IMR-90 (cell line): ENCODE results near the gene CCDC88C. TPM values are rescaled to one million over a fixed set of nuclear protein-coding genes. Genes with fewer than 3 reads are reported as not detected.

Experiments used
- ATAC-seq: fragments of 200-7000 bp; cut with Tn5 transposase; 2 replicates; pipeline ENCODE4 v1.9.1; 2020; ENCODE audit warnings: low read depth, mild to moderate bottlenecking, moderate library complexity
- BruUV-seq: library from RNA; stranded (reverse); fragments of 400-500 nt; replicated peaks from 2 replicates; lab custom pipeline; 2021; lab: Mats Ljungman, UMichigan
- CTCF ChIA-PET: fragments of 300-600 bp; formaldehyde crosslinking; extraction: SDS; loops from one replicate; lab custom pipeline; 2021; ENCODE audit warnings: antibody characterized with exemption; lab: Yijun Ruan, JAX
- POLR2A ChIA-PET: fragments of 300-600 bp; sonication (Branson Sonifier 250); formaldehyde crosslinking; loops from one replicate; lab custom pipeline; 2022; ENCODE audit warnings: antibody characterized with exemption; ENCODE audit not compliant: unreplicated experiment; lab: Charles Lee
- DNase-seq: peaks from one replicate; pipeline ENCODE4 v3.0.0; 2013
- H2AFZ ChIP-seq: replicated peaks from 2 replicates; pipeline ENCODE3; 2013; ENCODE audit warnings: low read length, mild to moderate bottlenecking; ENCODE audit not compliant: poor library complexity
- H2AK5ac ChIP-seq: 2 replicates; pipeline ENCODE4 v1.6.1; 2013; ENCODE audit warnings: low read depth, low read length, inconsistent platforms
- H2AK9ac ChIP-seq: replicated peaks from 2 replicates; pipeline ENCODE3; 2013; ENCODE audit warnings: mild to moderate bottlenecking, low read depth, low read length, moderate library complexity; ENCODE audit not compliant: poor library complexity
- H2BK120ac ChIP-seq: 2 replicates; pipeline ENCODE4 v1.6.1; 2013; ENCODE audit warnings: low read depth, low read length, inconsistent platforms
- H2BK15ac ChIP-seq: 3 replicates; pipeline ENCODE4 v1.6.1; 2013; ENCODE audit warnings: low read depth, low read length, inconsistent platforms
- H2BK20ac ChIP-seq: 2 replicates; pipeline ENCODE4 v1.6.1; 2013; ENCODE audit warnings: low read depth, mild to moderate bottlenecking, inconsistent platforms, low read length, moderate library complexity
- H2BK5ac ChIP-seq: 2 replicates; pipeline ENCODE4 v1.6.1; 2013; ENCODE audit warnings: mild to moderate bottlenecking, low read depth, low read length, inconsistent platforms; ENCODE audit not compliant: poor library complexity, severe bottlenecking
- H3K14ac ChIP-seq: replicated peaks from 2 replicates; pipeline ENCODE4 v1.6.1; 2013; ENCODE audit warnings: low read depth, low read length, inconsistent platforms
- H3K18ac ChIP-seq: 2 replicates; pipeline ENCODE4 v1.6.1; 2013; ENCODE audit warnings: low read depth, low read length, control low read depth
- H3K23ac ChIP-seq: 2 replicates; pipeline ENCODE4 v1.6.1; 2013; ENCODE audit warnings: low read depth, low read length, inconsistent platforms
- H3K27ac ChIP-seq: 2 replicates; pipeline ENCODE4 v1.5.1; 2013; ENCODE audit warnings: mild to moderate bottlenecking, control low read depth, low read length; ENCODE audit not compliant: insufficient read depth
- H3K27me3 ChIP-seq: 2 replicates; pipeline ENCODE4 v1.6.1; 2013; ENCODE audit warnings: low read length; ENCODE audit not compliant: control insufficient read depth, insufficient read depth
- H3K36me3 ChIP-seq: 2 replicates; pipeline ENCODE4 v1.6.1; 2013; ENCODE audit warnings: low read length, mixed read lengths; ENCODE audit not compliant: control insufficient read depth, insufficient read depth
- H3K4ac ChIP-seq: 2 replicates; pipeline ENCODE4 v1.6.1; 2013; ENCODE audit warnings: low read depth, low read length, inconsistent platforms
- H3K4me1 ChIP-seq: 2 replicates; pipeline ENCODE4 v1.6.1; 2013; ENCODE audit warnings: low read length, mixed read lengths; ENCODE audit not compliant: control insufficient read depth, insufficient read depth
- H3K4me2 ChIP-seq: 2 replicates; pipeline ENCODE4 v1.6.1; 2013; ENCODE audit warnings: low read depth, mild to moderate bottlenecking, control low read depth, low read length, moderate library complexity
- H3K4me3 ChIP-seq: 2 replicates; pipeline ENCODE4 v1.5.1; 2013; ENCODE audit warnings: low read depth, mild to moderate bottlenecking, control low read depth, low read length, moderate library complexity; ENCODE audit not compliant: insufficient read depth
- H3K56ac ChIP-seq: 2 replicates; pipeline ENCODE4 v1.6.1; 2013; ENCODE audit warnings: low read length, inconsistent platforms; ENCODE audit not compliant: insufficient read depth; ENCODE audit errors: extremely low read depth
- H3K79me1 ChIP-seq, 2 experiments: 2 replicates each; pipeline ENCODE4 v1.6.1; 2013; ENCODE audit warnings: low read length in 2 of 2, inconsistent platforms in 1 of 2, low read depth in 1 of 2
- H3K9ac ChIP-seq: 2 replicates; pipeline ENCODE4 v1.6.1; 2013; ENCODE audit warnings: low read depth, low read length, control low read depth
- H3K9me1 ChIP-seq: 2 replicates; pipeline ENCODE4 v1.6.1; 2013; ENCODE audit warnings: low read length, inconsistent platforms; ENCODE audit not compliant: insufficient read depth
- H3K9me3 ChIP-seq: 2 replicates; pipeline ENCODE4 v1.6.1; 2013; ENCODE audit warnings: low read length; ENCODE audit not compliant: control insufficient read depth, insufficient read depth
- H4K20me1 ChIP-seq: 2 replicates; pipeline ENCODE4 v1.6.1; 2013; ENCODE audit warnings: low read length, inconsistent platforms; ENCODE audit not compliant: insufficient read depth
- H4K5ac ChIP-seq: 2 replicates; pipeline ENCODE4 v1.6.1; 2013; ENCODE audit warnings: mild to moderate bottlenecking, low read depth, low read length, control low read depth
- H4K8ac ChIP-seq, 2 experiments: 2 replicates each; pipeline ENCODE4 v1.6.1; 2013; ENCODE audit warnings: low read depth in 2 of 2, low read length in 2 of 2, control low read depth in 1 of 2, inconsistent platforms in 1 of 2
- H4K91ac ChIP-seq: 2 replicates; pipeline ENCODE4 v1.6.1; 2013; ENCODE audit warnings: low read depth, low read length, inconsistent platforms; ENCODE audit not compliant: insufficient read depth
- MAFK ChIP-seq: IDR thresholded peaks from 2 replicates; pipeline ENCODE4 v1.6.1; 2012; ENCODE audit warnings: low read depth, low read length, improper control_type of control experiment
- MXI1 ChIP-seq: IDR thresholded peaks from 2 replicates; pipeline ENCODE4 v1.6.1; 2012; ENCODE audit warnings: low read depth, mild to moderate bottlenecking, low read length, moderate library complexity, borderline replicate concordance
- NFE2L2 ChIP-seq: fragments of 150-350 bp; IDR thresholded peaks from 2 replicates; pipeline ENCODE4 v1.6.1; 2016; ENCODE audit warnings: low read depth, mild to moderate bottlenecking, low read length
- POLR2A ChIP-seq: IDR thresholded peaks from 2 replicates; pipeline ENCODE4 v1.6.1; 2012; ENCODE audit warnings: mild to moderate bottlenecking, low read depth, low read length
- RFX5 ChIP-seq: IDR thresholded peaks from 2 replicates; pipeline ENCODE4 v1.8.0; 2012; ENCODE audit warnings: low read depth, mild to moderate bottlenecking, low read length, moderate library complexity
- SMC3 ChIP-seq: fragments of 150-350 bp; IDR thresholded peaks from 2 replicates; pipeline ENCODE4 v1.6.1; 2016; ENCODE audit warnings: low read depth, mild to moderate bottlenecking, antibody characterized with exemption, low read length, moderate library complexity
- WGBS, 2 experiments: methylation state at CpG; one replicate each; pipeline versions ENCODE4 v1.1.5 to v1.1.7; 2013; ENCODE audit warnings: missing lambda C conversion rate in 2 of 2; ENCODE audit not compliant: insufficient read length in 1 of 2; ENCODE audit errors: extremely low coverage in 2 of 2; 5-methylcytosine and 5-hydroxymethylcytosine counted together
- dilution Hi-C: fragments of 300-500 bp; cut with HindIII; formaldehyde crosslinking; loops from one replicate; pipeline ENCODE4 v1.14.3; 2018; ENCODE audit warnings: low sequenced_read_pairs; ENCODE audit not compliant: unreplicated experiment
- in situ Hi-C: fragments of 300-500 bp; cut with MboI; formaldehyde crosslinking; loops from 3 replicates; pipeline ENCODE4 v1.14.3; 2019; ENCODE audit warnings: low sequenced_read_pairs, inconsistent platforms, mixed read lengths
- intact Hi-C: fragments of 100-400 bp; cut with micrococcal nuclease; formaldehyde crosslinking; loops from 2 replicates; pipeline ENCODE4 v1.10.0; 2022
- polyA plus RNA-seq, 3 experiments: library from polyadenylated mRNA; depleted of rRNA; stranded (reverse); fragments of >200 nt; gene quantifications; 2 replicates each; pipeline ENCODE4 v1.2.3, GENCODE V29; 2012; ENCODE audit warnings: low replicate concordance in 1 of 3
- total RNA-seq: library from RNA; depleted of rRNA; stranded (reverse); fragments of >200 nt; gene quantifications from 2 replicates; pipeline ENCODE4 v1.2.3, GENCODE V29; 2012
- TF ChIP-seq, protein P1 (sequence below): fragments of 150-350 bp; IDR thresholded peaks from 2 replicates; pipeline ENCODE4 v1.6.1; 2017; ENCODE audit warnings: mild to moderate bottlenecking, antibody characterized with exemption, low read length, low read depth

Gene CCDC88C
- total and polyA plus RNA-seq, 2 of the 4 experiments (the other 2 are of a cell fraction) = 0.17 to 0.18 TPM

DNA sequence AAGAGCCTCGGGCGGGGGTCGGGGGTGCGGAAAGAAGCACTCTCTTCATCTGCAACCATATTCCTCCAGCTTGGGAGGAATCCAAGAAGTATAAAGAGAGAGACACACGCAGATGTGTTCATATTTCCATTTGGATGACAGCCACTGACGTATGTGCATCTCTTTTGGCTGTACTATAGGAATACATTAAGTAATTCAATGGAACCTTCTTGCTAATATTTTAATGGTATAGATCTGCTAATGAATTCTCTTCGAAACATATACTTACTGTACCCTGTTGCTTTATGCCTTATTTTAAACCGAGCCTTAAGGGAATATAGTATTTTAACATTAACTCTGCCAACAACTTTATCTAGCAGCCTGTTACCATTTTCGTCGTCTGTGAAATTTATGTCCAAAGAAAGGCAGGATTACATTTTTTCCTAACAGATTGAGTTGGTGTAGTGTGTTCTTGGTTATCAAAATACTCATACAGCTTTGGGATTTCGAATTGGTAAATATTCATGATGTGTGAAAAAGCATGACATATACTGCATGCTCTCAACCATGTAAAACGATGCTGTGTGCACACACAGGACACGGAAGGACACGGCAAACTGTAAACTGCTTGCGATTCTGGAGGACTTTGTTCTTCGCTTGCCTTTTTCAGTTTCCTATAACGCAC lies 84.5 kb downstream of the CCDC88C start:
- Histone ChIP-seq H2AK5ac (no peak overlapping the region), H3K36me3 (no peaks in the 10 kb centered on the region), H4K5ac (no peak overlapping the region), H2BK5ac (no peak overlapping the region), H3K18ac (no peak overlapping the region), H4K8ac (no peak overlapping the region), H3K23ac (no peak overlapping the region), H3K56ac (no peak overlapping the region), H2AK9ac (no peak overlapping the region), H3K27ac (no peak overlapping the region), H3K4me1 (no peaks in the 10 kb centered on the region), H3K9me3 (no peaks in the 10 kb centered on the region), H2BK15ac (no peak overlapping the region), H3K79me1 (no peaks in the 10 kb centered on the region), H4K91ac (no peak overlapping the region), H3K27me3 (peaks cover 18% of the 10 kb centered on the region), H3K4me3 (no peak overlapping the region), H3K4me2 (no peak overlapping the region), H2AFZ (no peak overlapping the region), H2BK20ac (no peak overlapping the region), H3K9ac (no peak overlapping the region), H3K9me1 (no peaks in the 10 kb centered on the region), H3K4ac (no peak overlapping the region), H4K20me1 (no peaks in the 10 kb centered on the region), H2BK120ac (no peak overlapping the region), H3K14ac (no peak overlapping the region)
- ATAC-seq (no peak), DNase-seq (no peak)
- ChIA-PET POLR2A (no interaction called here), CTCF (no interaction called here)
- no peak for TF ChIP-seq MXI1
- TF ChIP-seq RFX5 = no peak
- TF ChIP-seq SMC3 = no peak
- TF ChIP-seq POLR2A = no peak
- TF ChIP-seq MAFK = no peak
- no peak for TF ChIP-seq NFE2L2
- TF ChIP-seq, protein P1, sequence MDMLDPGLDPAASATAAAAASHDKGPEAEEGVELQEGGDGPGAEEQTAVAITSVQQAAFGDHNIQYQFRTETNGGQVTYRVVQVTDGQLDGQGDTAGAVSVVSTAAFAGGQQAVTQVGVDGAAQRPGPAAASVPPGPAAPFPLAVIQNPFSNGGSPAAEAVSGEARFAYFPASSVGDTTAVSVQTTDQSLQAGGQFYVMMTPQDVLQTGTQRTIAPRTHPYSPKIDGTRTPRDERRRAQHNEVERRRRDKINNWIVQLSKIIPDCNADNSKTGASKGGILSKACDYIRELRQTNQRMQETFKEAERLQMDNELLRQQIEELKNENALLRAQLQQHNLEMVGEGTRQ = no peak
- intact Hi-C loops = no loop called here
- in situ Hi-C loops = no loop called here
- WGBS, 2 experiments = no CpG with 5 or more reads among the region's 17 CpGs
- no TSS peak for BruUV-seq
- dilution Hi-C loops = no loop called here
